ENCODE measurements around the gene MAEA. TPM values are rescaled to one million over a fixed set of nuclear protein-coding genes. Genes with fewer than 3 reads are reported as not detected.

Gene MAEA
- total and polyA plus RNA-seq, 9 of the 15 experiments (the other 6 are each of a cell fraction or from before 2014, with no cell fraction given) = 2.1 to 86.5 (median 45.0) TPM

GRCh38 chr4:1247864-1248244, 41.8 kb upstream of the MAEA start (continued):
- no peak for TF ChIP-seq ATF1 (CRISPR knock-in tag; IDR thresholded peaks at IDR 0.05)
- TF ChIP-seq ATF1 (tag; IDR thresholded peaks at IDR 0.05) = 0 out of 2 replicates have a peak, but pooled peaks have one; percentile 30
- TF ChIP-seq ERF (CRISPR knock-in tag; IDR thresholded peaks at IDR 0.05) = no peak
- peak; percentile 66 for TF ChIP-seq KAT7 (CRISPR knock-in tag; IDR thresholded peaks at IDR 0.05; ENCODE audit: borderline replicate concordance)
- 0 out of 2 replicates have a peak, but pooled peaks have one; percentile 12 for TF ChIP-seq NR1H2 (CRISPR knock-in tag; IDR thresholded peaks at IDR 0.05)
- TF ChIP-seq CEBPB (tag; IDR thresholded peaks at IDR 0.05) = no peak
- TF ChIP-seq ZNF511 (CRISPR knock-in tag; IDR thresholded peaks at IDR 0.05) = peak; percentile 73; the same call in 1 of the 2 replicates
- TF ChIP-seq FOXO4 (CRISPR knock-in tag; IDR thresholded peaks at IDR 0.05) = no peak; the same call in 1 of the 2 replicates
- TF ChIP-seq TFAP4 (CRISPR knock-in tag; IDR thresholded peaks at IDR 0.05; ENCODE audit: borderline replicate concordance) = 0 out of 2 replicates have a peak, but pooled peaks have one; percentile 32
- no peak for TF ChIP-seq MCM7 (IDR thresholded peaks at IDR 0.05)
- TF ChIP-seq ELF2 (CRISPR knock-in tag; IDR thresholded peaks at IDR 0.05) = no peak
- TF ChIP-seq ZNF133 (CRISPR knock-in tag; IDR thresholded peaks at IDR 0.05) = no peak
- TF ChIP-seq RBFOX2 (IDR thresholded peaks at IDR 0.05; ENCODE audit: low read depth, low read length) = peak; percentile 82
- no peak for TF ChIP-seq MCM5 (IDR thresholded peaks at IDR 0.05; ENCODE audit: low read depth)
- no peak for TF ChIP-seq PHF21A (IDR thresholded peaks at IDR 0.05; ENCODE audit: borderline replicate concordance, low read depth)
